GF-D8 (cell line): Measurements from ENCODE around the gene KIAA0753.
"Not testable (repeated sequence)": the region's sequence is repeated elsewhere in the genome, so short reads cannot be mapped to it uniquely, and the experiment has no call there.

ENCODE experiments used
- DNase-seq: peaks from one replicate; lab custom pipeline; 2025; lab: John Stamatoyannopoulos, UW

KIAA0753 gene

DNA sequence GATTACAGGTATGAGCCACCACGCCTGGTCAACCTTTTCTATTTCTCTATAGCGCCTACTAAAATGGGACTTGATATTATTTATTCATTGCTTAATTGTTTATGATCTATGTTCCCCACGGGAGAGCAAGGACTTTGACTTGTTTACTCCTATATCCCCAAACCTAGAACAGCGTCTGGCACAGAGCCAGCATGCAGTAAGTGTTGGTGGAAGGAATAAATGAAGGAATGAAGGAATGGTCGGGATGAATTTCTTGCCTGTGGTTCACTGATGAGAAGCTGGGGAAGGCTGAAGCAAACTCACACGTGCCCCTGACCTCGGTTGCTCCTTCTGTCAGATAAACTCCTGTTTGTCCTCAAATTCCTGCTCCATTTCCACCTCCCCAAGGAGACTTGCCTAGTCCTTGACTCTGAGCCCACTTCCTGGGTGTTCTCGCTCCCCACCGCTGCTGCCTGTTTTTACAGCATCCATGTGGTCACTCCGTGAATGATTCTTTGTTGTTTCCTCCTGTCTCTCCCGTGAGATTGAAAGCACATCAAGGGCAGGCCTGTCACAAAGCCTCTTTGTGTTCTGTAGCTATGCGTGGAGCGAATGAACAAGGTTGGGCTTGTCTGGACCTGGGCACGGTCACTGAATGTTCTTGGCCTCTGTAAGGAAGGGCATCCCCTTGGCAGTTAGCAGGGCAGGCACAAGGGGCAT lies 28.4 kb upstream of the KIAA0753 start:
- DNase-seq = no peak

DNA sequence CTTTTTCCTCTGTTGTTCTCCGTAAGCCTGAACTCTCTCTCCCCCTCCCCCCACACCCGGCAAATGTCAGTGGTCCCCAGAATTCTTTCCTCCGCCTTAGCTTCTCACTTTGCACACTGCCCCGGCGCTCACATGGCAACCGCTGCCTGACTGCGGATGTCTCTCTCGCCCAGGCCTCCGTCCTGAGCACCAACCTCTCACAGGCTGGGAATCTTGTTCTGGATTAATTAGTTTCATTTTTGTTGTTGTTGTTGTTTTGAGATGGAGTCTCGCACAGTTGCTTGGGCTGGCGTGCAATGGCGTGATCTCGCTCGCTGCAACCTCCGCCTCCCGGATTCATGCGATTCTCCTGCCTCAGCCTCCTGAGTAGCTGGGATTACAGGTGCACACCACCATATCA lies 27.7 kb upstream of the KIAA0753 start:
- DNase-seq = no peak

DNA sequence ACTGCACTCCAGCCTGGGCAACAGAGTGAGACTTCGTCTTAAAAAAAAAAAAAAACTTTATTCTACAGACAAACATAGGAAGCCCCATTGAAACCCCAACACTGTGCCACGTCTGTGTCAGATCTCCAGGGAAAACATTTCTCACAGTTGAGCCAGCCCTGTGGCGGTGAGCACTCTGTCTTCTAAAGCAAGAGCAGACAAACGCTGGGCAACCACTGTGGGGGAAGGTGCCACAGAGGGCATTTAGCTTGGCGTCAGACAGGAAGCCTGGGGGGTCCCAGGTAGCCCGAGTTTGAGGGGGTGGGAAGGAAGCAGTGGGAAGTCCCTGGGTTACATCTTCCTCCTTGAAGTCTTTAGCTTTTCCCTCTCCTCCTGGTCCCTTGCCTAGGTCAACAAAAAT lies 27.0 kb upstream of the KIAA0753 start:
- DNase-seq = no peak

DNA sequence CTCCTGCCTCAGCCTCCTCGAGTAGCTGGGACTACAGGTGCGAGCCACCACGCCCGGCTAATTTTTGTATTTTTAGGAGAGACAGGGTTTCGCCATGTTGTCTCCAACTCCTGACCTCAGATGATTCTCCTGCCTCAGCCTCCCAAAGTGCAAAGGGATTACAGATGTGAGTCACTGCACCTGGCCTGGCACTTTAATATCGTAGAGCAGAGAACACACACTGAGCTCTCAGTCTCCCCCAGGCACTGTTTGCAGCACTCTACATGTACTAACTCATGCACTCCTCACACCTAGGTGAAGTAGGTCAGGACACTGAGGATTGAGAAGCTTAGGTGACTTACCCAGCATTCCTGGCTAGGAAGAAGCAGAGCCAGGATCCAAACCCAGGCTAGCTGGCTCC lies 26.0 kb upstream of the KIAA0753 start:
- no peak for DNase-seq

DNA sequence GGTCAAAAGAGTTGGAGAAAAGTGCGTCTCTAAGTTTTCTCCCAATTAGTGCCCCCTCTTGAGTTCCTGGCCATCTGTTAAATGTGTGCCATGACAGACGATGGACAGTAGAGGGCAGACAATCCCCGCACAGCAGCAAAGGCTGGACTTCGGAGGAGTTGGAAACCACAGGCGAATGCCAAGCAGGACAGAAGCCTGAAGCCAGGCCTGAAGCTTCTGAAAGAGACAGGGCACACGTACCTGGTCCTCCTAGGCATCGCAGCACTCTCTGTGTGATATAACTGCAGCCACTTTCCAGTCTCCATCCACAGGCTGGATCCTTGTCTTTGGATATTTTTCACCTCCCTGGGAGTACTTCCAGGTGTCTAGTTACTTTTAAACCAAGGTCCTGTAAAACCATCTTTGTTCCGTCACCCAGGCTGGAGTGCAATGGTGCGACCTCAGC lies 25.6 kb upstream of the KIAA0753 start:
- peak; percentile 4 for DNase-seq

DNA sequence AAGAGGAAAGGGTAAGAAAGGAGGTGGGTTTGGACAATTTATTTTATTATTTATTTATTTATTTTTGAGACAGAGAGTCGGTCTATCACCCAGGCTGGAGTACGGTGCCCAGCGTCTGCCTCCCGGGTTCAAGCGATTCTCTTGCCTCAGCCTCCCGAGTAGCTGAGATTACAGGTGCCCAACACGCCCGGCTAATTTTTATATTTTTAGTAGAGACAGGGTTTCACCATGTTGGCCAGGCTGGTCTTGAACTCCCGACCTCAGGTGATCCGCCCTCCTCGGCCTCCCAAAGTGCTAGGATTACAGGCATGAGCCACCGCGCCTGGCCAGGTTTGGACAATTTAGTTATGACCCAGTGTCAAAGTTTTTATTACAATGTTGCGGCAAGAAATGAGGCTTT lies 22.7 kb upstream of the KIAA0753 start:
- DNase-seq = not testable (repeated sequence)

DNA sequence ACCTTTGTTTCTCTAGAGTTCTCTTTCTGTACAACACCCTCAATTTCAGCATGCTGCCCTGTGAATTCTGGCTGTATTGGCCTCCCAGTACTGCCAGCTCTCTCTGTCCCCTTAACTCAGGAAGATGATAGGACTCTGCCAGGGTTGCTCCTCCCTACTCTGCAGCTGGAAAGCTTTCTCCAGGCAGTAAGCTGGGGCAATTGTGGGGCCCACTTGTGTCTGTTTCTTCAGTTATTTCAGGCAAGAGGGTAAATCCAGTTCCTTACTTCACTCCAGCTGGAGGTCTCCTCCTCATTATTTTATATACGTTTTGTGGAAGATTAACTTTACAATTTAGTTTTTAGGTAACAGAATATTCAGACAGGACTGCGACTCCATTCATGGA lies 20.9 kb upstream of the KIAA0753 start:
- no peak for DNase-seq

DNA sequence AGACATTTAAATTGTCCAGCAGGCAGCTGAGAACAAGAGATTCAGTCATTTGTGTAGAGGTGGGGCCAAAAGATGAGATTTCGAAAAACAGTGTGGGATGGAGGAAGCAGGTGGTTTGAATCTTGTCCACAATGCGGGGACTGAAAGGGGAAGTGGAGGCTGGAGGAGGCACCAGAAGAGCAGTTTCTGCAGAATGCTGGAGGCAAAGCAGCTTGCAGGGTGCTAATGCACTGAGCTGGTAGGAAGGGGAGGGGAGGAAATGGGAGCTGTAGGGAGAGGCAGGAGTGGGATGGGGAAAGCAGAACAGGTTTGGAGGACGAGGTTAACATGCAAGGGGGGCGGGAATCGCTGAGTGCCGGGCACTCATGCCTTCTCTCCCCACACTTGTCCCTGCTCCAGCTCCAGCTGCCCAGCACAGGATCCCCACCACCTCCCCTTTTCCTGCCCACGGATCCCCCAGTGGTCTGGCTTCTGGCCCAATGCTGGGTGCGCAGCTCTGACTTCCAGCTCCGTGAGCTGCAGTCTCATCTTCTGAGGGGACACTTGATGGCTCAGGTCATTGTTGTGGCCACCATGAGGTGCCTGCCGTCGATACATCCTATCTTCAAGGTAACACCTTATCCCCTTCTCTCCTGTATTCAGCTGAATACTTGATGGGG lies 20.4 kb upstream of the KIAA0753 start:
- DNase-seq = peak; percentile 61

DNA sequence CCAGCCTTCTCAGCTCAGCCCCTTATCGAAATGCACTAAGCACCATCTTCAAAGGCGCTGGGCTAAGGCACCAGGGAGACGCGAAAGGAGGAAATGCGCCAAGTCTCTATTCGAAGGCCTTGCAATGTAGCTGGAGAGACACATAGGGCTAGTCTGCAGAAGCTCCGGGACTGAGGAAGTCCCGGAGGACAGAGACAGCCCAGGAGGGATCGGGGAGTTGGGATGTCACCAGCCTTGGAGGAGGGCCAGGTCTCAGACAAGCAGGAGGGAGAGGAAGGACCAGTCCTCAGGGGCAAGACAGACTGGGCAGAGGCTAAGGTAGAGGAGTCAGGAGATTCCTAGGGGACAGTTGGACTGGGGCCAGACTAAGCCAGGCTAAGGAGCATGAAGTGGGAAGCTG lies 19.6 kb upstream of the KIAA0753 start:
- no peak for DNase-seq

DNA sequence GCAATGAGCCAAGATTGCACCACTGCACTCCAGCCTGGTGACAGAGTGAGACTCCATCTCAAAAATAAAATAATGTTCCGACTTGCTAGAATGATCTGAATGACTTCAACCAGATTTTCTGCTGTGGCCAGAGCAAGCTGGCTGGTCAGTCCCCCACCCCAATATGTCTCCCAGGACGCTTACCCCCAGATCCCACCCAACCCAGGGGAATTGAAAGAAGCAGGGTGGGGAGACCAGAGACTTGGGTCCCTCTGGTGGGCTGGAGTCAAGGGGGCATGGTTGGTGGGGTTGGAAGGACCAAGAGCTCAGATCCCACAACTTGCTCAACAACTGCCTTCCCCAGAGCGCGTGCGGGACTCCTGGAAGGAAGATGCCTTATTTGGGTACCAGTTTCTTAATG lies 17.9 kb upstream of the KIAA0753 start:
- not testable (repeated sequence) for DNase-seq

DNA sequence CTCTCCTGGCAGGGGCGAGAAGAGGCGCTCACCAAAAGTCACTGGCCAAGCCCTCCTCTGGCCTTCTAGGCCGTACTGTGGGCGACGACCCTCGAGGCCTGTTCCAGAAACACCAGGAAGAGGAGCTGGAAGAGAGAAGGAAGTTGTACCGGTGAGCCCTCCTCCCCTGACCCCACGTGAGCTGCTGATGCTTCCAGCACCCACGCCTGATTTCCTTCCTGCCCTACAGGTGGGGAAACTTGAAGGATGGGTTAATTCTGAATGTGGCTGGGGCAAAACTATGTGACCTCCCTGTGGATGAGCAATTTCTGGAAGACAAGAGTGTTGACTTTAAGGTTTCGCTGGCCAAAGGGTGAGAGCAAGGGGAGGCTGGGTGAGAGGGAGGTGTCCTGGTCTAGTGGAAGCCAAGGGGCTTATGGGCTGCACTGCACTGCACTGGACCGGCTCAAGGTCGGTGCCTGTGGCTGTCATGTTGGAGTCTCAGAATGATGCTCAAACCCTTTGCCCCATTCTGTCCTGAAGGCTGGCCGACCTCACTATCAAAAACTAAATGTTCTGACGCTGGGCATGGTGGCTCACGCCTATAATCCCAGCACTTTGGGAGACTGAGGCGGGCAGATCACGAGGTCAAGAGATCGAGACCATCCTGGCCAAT lies 17.2 kb upstream of the KIAA0753 start:
- DNase-seq = no peak

DNA sequence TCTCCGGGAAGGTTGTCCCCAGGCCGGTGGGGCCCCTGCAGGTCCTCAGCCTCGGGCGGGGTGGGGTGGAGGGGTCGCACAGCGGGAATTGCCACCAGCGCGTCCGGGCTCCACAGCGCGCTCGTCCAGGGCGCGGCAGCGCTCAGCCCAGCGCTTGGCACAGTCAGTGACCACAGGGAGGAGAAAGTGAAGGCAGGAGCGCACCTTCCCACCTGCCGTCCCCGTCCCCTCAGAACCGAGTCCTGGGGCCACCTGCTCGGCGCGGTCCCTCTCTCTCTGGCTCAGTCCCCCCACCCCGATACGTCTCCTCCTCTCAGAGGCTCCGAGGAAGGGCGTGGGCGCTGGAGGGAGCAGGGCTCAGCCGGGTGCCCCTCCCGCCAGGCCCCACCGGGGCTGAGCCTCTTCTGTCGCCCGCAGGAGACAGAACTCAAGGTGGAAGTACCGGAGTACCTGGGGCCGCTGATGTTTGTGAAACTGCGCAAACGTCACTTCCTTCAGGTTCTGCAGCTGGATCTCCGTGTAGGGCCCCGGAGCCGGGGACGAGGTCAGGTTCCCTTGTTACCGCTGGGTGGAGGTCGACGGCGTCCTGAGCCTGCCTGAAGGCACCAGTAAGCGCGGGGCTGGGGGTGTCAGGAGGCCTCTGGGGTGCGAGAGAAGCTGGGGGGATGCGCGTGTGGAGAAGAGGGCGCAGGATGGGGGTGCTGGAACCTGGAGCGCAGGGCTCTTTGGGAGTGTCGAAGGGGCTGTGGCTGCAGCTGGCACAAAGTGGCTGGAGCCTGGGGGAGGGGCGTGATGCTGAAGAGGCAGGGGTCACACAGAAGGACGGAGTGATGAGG lies 16.5 kb upstream of the KIAA0753 start:
- not testable (repeated sequence) for DNase-seq

DNA sequence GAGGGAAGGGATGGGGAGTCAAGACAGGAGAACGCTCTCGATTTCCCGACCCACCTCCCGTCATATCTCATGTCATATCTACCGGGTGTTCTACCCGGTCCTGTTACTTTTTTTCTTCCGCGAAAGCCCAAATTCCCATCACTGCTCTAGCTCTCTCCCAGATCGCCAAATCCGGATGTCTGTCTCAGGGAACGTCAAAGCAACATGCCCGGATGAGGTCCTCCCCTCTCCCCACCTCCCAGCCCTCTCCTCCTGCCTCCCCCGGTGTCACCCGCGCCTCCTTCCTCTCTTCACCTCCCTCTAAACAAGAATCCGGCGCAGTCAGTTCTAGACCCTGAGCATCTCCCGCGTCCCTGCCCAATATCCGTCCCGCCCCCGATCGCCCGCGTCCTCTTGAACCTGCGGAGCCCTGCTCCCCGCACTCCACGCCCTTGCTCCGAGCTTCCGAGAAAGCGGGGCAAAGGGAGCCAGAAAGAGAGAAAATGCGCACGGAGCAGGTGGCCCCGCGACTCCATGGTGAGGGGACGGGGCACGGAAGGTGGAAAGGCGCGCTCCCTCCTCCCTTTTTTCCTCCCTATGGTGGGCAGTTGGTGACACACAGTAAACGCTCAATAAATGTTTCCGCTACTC lies 15.3 kb upstream of the KIAA0753 start:
- not testable (repeated sequence) for DNase-seq

DNA sequence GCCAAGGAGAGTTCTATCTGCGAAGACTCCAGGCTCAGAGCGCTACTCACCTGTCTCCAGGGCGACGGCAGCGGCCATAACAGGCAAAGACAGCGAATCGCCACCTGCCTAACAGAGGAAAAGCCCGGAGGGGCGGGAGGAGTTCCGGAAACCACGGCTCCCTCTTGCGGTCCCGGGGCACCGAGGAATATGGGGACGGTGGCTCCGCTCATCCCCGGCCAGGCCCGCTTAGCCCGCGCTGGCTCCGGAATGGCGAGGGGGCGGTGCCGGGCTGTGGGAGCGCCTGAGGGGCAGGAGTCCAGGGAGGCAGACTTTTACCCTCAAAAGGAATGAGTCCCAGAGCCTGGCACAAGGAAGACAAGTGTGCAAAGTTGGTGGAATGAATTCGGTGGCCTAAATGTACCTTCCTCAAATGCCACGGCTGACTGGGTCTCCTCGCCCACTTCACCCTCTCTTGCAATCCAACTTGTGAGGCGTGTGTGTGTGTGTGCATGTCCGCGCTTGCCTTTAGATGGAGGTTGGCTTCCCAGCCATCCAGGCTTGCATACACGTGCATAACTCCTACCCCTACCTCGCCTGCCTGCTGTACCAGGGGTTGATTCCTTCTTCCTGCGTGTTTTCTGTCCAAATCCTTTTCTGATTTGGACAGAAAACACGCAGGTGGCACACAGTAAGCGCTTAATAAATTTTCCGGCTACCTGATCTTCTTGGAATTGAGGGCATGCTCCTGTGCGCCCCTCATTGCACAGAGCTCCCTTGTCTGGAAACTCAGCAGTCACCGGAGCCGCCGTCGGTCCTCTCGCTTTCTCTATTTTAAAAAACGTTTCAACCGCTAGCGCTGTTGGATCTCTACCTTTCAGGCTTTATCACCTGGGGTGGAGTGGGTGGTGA lies 14.6 kb upstream of the KIAA0753 start:
- DNase-seq = no peak

DNA sequence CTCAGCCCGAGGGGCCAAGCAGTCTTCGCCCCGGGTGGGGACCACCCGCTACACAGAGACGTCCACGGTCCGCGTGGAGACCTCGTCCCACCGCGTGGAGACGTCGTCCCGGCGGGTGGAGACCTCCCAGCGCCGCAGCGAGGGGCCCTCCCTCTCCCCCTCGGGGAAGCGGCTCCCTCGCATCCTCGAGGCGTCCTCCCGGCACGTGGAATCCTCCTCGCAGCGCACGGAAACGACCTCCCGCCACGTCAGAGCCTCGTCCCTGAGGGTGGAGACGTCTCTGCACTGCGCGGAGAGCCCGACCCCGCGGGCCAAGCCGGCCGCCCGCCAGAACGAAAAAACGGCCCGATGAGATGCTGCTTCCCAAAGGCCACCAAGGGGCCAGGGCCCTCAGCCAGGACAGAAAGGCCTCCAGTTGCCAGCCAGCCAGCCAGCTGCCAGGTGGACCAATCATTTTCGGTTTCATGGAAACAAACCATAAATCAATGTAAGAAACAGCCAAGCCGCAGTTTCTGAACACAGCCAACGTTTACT lies 11.5 kb upstream of the KIAA0753 start:
- DNase-seq = peak; percentile 21

DNA sequence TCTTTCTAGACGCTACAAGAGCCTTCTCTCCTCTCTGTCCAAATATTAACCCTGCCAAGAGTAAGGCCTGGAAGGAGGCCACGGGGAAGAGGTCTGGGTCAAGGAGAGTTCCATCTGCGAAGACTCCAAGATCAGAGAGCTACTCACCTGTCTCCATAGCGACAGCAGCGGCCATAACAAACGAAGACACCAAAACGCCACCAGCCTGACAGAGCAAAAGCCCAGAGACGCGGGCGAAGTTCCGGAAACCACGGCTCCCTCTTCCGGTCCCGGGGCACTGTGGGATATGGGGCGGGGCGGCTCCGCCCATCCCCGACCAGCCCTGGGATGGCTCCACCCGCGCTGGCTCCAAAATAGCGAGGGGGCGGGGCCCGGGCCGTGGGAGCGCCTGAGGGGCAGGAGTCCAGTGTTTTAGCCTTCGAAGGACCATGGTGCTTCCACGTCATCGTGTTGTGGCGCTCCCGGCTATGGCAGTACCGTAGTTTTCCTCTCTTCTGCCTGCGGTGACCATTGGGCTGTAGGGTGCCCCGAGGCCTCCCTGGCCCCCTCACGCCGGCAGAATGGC lies 10.9 kb upstream of the KIAA0753 start, which contains the start of the genes C17orf100 and MED31:
Gene C17orf100 (plus strand): TSS at position 409 of the 565 bp plus-strand sequence. CDS start 152 bp downstream, at position 561.
Gene MED31 (minus strand): TSS at position 252 of the 565 bp plus-strand sequence. CDS start 77 bp downstream, at position 175.
- peak; percentile 69 for DNase-seq

DNA sequence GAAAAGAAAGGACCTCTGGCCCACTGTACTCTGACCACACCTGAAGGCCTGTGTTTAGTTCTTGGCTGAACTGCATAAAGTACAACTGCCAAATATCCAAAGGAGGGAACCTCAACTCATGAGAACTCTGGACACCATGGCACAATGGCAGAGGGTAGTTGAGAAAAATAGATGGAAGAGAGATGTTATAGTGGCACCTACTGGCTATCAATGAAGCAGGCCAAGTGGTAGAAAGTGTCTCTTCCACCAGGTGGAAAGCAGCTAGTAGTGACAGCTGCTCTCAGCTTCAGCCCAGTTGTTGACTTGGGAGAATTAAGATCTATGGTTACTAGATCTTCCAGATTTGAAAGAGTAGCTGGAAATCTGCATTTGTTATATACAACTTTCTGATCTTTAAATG lies 7.7 kb upstream of the KIAA0753 start:
- no peak for DNase-seq

DNA sequence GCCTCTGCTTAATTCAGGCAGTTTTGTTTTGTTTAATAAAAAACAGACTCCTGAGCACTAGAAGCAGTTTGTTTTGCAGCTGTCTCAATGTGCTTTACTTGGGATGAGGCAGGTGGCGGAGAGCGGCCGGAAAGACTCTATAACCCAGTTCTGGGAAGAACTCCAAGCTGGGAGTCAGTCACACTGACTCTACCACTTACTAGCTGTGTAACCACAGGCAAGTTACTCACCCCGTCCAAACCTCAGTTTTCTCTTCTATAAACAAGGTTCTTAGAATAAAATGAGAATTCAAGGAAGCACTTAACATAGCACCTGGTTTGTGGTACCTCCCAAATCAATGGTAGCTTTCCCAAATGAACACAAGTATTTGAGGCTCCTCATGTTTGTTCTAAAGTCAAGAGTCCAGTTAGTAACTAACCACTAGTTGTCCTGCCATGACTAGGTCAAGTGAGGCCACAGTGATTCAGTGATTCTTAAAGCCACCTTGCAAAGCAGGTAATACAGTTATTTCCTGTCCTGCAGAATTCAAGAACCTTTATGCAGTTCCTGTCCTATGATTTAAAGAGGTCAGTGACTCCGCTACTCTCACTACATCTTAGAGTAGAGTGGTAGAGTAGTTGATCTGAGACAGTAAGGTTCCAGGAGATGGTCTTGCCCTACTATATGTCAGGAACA lies 3.1 kb upstream of the KIAA0753 start:
- DNase-seq = no peak

DNA sequence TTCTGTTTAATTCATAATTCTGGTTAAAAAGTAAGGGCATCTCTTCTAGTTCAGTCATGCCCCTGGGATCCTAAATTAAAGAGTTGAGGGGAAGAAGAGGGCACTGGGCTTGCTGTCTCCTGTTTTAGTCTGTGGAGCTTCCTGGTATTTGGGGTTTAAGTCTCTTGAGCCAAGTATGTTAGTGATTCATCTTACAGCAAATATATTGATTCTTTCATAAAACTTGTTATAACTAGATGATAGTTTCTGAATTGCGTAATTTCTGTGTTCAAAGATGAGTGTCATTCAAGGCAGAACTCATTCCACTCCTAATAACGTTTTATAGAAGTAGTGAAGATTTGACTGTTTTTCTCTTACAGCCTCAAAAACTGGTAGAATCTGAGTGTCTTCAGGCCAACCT lies 2.1 kb upstream of the KIAA0753 start:
- DNase-seq = no peak
